Smooth muscle cell of the pulmonary artery (primary cell): Measurements from ENCODE around the gene GAGE12F. TPM values are rescaled to one million over a fixed set of nuclear protein-coding genes. Genes with fewer than 3 reads are reported as not detected.

Source experiments
- total RNA-seq: library from RNA; depleted of rRNA; stranded (reverse); fragments of >200 nt; gene quantifications from 2 replicates; pipeline ENCODE4 v1.2.3, GENCODE V29; 2014

GAGE12F gene
- total RNA-seq, result not detected in 2 replicates

GRCh38 chrX:49560542-49560941 is at the start of gene GAGE12F:
Gene GAGE12F (plus strand): TSS chrX:49560842. CDS start chrX:49561997, 1,155 bp downstream.

GRCh38 chrX:49531877-49532276 is 28.8 kb upstream of the GAGE12F start, which contains the start of gene GAGE12C:
Gene GAGE12C (plus strand): TSS chrX:49532177. CDS start chrX:49533332, 1,155 bp downstream.

GRCh38 chrX:49541433-49541832 is 19.2 kb upstream of the GAGE12F start, which contains the start of gene GAGE12D:
Gene GAGE12D (plus strand): TSS chrX:49541733. CDS start chrX:49542888, 1,155 bp downstream.

GRCh38 chrX:49550989-49551388 is 9.7 kb upstream of the GAGE12F start, which contains the start of gene GAGE12E:
Gene GAGE12E (plus strand): TSS chrX:49551289. CDS start chrX:49552444, 1,155 bp downstream.

GRCh38 chrX:49570100-49570499 is 9.5 kb downstream of the GAGE12F start, which contains the start of gene GAGE12G:
Gene GAGE12G (plus strand): TSS chrX:49570400. CDS start chrX:49571555, 1,155 bp downstream.

GRCh38 chrX:49579649-49580048 is 19.0 kb downstream of the GAGE12F start, which contains the start of gene GAGE12H:
Gene GAGE12H (plus strand): TSS chrX:49579949. CDS start chrX:49581104, 1,155 bp downstream.

GRCh38 chrX:49589196-49589595 is 28.6 kb downstream of the GAGE12F start, which contains the start of gene GAGE2A:
Gene GAGE2A (plus strand): TSS chrX:49589496. CDS start chrX:49590651, 1,155 bp downstream.

GRCh38 chrX:49598720-49599119 is 38.1 kb downstream of the GAGE12F start, which contains the start of gene GAGE1:
Gene GAGE1 (plus strand): TSS chrX:49599020. CDS start chrX:49600175, 1,155 bp downstream.

Other genes starting within 250 kb of the GAGE12F start
- gene GAGE12J, start 238.8 kb upstream of the GAGE12F start, total RNA-seq, result not detected in 2 replicates
- gene GAGE13, start 229.3 kb upstream of the GAGE12F start, total RNA-seq, result not detected in 2 replicates
- not detected in 2 replicates for gene GAGE12C, start 28.7 kb upstream of the GAGE12F start, total RNA-seq
- gene GAGE12D, start 19.1 kb upstream of the GAGE12F start, total RNA-seq, result not detected in 2 replicates
- gene GAGE12E, start 9.6 kb upstream of the GAGE12F start, total RNA-seq, result not detected in 2 replicates
- gene GAGE12G, start 9.6 kb downstream of the GAGE12F start, total RNA-seq, result not detected in 2 replicates
- gene GAGE12H, start 19.1 kb downstream of the GAGE12F start, total RNA-seq, result not detected in 2 replicates
- not detected in 2 replicates for gene GAGE2A, start 28.7 kb downstream of the GAGE12F start, total RNA-seq
- gene GAGE1, start 38.2 kb downstream of the GAGE12F start, total RNA-seq, result not detected in 2 replicates
- not detected in 2 replicates for gene PAGE1, start 135.1 kb downstream of the GAGE12F start, total RNA-seq